ENCODE data around the gene CLEC1B.
"Not testable (repeated sequence)": the region's sequence is repeated elsewhere in the genome, so short reads cannot be mapped to it uniquely, and the experiment has no call there.

The CLEC1B gene

DNA sequence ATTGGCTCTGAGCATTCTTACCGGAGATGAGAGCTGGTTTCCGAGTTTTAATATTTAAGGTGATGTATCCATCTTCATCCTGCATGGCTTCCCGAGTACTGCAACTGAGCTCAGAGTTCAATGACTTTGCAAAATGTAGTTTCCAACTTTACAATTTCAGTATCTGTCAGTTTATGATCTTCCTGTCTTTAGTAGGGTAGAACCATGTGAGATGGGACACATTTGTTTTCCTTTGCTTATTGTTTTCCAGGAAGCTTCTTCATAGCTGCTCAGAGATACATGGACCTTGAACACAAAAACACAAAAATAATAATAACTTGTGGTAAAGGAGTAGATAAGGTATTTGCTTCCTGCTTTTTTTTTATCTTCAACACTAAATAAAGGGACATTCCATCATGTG, at the start of gene CLEC1B:
CLEC1B (minus strand) TSS at position 106 of the 400 bp plus-strand sequence; CDS start at position 85, 21 bp downstream.
- no peak for DNase-seq

DNA sequence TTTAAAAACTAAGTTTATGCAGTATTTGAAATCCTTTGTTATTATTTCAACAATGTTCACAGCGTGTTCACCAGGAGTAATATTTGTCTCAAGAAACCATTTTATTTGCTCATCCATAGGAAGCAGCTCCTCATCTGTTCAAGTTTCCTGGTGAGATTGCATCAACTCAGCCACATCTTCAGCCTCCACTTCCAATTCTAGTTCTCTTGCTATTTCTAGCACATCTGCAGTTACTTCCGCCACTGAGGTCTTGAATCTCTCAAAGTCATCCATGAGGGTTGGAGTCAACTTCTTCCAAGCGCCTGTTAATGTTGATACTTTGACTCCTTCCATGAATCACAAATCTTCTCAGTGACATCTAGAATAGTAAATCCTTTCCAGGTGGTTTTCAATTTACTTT, 49.6 kb upstream of the CLEC1B start:
- no peak for DNase-seq

DNA sequence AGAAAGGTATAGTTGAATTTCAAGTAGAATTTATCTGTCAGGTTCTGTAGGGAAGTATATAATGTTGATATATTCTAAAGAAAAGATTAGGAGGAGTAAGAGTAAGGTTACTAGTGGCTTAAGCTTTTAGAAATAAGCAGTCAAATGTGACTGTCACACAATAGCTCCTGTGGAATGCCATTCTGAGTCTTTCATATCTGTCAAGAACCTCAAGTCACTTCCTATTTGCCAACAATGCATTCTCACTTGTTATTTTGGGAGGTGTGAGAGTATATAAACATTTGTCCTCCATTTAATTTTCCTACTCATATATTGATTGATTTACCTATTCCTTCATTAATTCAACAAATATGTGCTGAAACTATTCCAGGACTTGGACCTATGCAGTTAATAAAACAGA, 43.2 kb upstream of the CLEC1B start:
- no peak for DNase-seq

DNA sequence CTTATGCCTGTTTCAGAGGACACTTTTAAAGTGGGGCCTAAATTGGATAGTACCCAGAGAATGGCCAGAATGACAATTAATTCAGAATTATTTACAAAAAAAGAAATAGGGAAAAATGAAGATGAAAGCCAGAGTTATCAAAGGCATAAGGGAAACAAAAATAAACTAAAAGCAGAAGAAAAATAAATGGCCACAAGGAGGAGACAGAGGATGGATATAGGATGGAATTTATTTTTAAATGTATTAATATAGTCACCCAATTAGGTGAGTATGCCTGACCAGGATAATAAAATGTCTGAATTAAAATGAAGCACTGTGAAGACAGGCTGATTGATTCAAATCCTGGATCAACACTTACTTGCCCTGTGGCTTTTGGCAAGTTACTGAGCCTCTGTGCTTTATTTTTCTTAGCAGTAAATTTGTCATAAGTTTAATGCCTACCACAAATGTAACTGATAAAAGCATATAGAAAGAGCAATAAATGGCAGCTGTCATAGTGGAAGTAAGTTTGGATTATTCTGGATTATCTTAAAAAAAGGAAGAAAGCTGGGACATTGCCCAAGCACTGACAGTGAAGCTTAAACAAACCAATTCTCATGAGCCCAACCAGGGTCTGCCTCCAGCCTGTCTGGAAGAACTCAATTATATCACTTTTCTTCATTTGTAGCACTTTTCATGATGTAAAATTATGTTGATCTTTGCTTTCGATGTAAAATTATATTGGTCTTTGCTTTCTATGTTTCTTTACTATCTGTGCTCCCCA, 35.0 kb upstream of the CLEC1B start:
- no peak for DNase-seq

DNA sequence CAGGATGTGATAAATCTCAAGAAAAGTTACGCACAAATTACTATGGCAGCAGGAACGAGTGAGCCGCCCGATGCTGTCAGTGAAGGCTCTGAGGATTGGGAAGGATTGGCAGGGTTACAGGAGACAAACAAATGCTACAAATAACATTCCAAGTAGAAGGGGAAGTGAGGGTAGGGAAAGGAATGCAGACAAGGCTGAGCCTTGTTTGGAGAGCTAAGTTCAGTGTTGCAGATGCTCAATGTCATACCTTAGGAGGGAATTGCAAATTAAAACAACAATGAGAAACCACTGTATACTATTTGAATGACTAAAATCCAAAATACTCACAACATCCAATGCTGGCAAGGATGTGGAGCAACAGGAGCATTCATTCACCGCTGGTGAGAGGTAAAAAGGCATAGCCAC, 32.9 kb upstream of the CLEC1B start:
- DNase-seq, result no peak

DNA sequence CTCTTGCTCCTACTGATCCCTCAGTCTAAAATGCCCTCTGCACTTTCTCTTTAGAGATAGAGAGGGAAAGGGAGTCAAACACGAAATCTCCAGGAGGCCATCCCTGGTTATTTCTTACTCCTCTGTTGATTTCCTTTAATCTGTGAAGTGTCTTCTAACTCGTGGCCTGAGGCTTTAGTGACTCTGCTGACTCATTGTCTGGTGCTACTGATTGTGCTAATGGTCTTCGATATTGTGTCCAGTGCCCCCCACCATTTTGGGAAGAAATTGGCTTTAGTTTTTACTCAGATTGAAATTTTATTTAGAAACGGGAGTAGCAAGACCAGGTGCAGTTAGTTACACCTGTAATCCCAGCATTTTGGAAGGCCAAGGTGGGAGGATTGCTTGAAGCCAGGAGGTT, 32.4 kb upstream of the CLEC1B start:
- no peak for DNase-seq

DNA sequence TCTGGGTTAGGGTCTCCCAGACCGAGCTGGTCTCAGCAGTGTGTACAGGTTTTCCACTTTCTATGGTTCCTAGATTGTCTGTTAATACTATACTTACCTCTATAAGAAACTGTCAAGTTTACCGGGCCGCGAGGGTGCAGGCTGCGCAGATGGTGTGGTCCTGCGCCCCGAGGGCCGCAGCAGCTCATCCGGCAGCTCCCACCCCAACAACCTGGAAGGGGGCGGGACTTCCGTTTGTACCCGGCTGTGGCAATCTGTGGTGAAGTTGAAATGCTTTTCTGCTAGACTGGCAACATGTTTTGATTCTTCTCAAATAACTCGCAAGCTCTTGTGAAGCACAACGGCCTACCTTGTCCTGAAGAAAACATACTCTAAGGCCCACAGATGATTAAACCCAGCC, 31.5 kb upstream of the CLEC1B start, which contains the start of gene CLEC9A:
CLEC9A (plus strand) TSS at position 237 of the 400 bp plus-strand sequence. CDS start 22,006 bp downstream, outside the sequence.
- DNase-seq, result no peak

DNA sequence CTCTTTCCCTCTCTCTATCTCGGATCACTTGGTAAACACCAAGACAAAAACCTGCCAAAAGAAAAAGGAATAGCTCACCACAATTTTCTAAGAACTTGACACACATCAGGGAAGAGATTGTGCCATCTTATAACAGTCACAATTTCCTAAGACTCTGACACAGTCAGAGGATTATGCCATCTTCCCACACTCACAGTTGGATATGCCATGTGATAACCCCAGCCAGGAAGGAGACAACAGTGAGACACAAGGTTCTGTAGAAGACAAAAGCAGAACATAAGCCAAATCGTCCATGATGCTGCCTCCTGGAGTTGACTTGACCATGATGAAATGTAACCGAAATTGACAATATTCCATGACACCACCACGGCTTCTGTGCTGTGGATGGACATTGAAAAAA, 28.8 kb upstream of the CLEC1B start:
- DNase-seq, result no peak

DNA sequence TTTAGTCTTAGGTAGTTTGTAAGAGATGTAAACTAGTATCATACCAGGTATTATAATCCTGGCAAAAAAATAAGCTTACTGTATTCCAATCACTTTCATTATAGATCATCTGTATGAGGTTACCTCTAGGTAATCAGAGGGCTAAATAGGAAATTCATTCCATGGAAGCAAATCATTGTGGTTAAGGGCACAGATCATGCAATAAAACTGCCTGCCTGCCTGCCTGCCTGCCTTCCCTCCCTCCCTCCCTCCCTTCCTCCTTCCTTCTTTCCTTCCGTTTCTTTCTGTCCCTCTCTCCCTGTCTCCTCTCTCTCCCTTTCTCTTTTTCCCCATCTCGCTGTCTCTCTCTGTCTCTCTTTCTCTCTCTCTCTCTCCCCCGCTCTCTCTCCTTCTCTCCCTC, 28.4 kb upstream of the CLEC1B start:
- DNase-seq, result no peak

DNA sequence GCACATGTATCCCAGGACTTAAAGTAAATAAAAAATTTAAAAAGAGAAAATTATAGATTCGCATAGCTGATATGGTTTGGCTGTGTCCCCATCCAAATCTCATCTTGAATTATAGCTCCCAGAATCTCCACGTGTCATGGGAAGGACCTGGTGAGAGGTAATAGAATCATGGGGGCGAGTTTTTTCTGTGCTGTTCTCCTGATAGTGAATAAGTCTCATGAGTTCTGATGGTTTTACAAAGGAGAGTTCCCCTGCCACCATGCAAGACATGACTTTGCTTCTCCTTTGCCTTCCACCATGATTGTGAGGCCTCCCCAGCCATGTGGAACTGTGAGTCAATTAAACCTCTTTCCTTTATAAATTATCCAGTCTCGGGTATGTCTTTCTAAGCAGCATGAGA, 27.7 kb upstream of the CLEC1B start:
- not testable (repeated sequence) for DNase-seq

DNA sequence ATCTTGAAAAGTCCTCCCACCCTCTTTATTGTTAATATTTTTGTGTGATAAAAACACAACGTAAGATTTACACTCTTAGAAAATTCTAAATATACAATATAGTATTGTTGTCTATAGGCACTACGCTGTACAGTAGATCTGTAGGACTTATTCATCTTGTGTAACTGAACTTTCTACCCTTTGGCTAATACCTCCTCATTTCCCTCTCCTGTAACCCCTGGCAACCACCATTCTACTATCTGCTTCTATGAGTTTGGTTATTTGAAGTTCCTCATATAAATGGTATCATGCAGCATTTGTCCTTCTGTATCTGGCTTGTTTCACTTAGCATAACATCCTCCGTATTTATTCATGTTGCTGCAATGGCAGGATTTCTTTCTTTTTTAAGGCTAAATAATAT, 26.3 kb upstream of the CLEC1B start:
- DNase-seq, result no peak

DNA sequence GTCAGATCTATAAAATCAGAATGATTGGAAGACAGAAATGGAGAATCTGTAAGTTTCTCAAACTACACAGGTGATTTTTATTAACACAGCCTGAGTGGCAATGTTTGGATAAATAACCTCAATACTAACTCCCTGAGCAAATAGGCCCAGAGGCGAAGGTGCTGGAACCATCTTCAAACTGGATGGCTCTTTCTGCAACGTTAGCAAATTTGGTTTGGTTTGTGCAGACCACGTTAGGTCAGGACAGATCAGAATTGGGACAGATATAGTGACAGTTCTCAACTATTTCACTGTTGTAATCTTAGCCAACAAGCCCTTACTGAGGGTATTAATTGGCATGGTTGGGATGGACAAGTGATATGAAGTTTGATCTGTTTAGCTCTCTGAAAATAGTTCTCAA, 22.4 kb upstream of the CLEC1B start:
- DNase-seq, result no peak

DNA sequence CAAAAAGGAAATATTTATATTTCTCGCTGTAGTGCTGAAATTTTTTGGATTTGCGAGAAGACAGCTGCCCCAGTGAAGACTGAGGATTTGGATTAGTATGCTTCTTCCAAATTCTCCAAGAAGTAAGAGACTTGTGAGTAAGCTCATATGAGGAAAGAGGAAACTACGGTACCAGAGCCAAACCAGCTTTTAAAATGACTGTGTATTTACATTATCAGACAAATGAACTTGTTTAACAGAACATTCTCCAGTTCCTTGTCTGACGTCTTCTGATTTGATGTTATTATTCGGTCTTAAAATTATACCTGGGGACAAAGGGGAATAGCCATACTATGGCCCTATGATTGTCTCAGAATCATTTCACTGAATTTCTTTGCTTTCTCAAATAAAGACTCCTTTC, 19.5 kb upstream of the CLEC1B start:
- no peak for DNase-seq

DNA sequence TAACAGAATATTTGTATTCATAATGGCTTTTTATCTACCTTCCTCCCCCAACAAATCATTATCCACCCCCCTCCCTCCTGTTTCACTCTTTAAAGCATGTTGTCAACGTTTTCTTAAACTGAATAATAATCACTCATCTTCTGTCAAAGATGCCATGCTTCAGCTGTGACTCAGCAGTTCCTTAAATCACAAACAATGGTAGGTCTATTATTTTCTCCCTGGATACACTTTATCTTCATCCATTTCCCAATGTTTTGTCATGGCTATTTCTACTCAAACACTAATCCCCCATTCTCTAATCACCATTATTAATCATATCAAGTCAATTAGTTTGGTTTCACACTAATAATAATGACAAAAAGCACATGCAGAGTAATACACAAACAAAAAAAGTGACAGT, 18.0 kb upstream of the CLEC1B start:
- DNase-seq, result no peak

DNA sequence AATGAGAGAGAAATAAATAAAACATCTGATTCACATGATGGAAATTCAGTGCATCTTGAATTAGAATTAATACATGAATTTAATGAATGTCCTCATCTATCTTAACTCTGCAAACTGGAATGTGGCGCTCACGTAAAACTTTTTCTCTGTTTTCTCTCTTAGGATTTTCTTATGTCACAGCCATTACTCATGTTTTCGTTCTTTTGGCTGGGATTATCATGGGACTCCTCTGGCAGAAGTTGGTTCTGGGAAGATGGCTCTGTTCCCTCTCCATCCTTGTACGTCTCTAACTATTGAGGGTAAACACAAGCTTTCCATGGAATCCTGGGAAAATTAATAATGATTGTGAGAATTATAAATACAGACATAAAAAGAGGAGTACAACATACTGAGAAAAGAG, 16.5 kb upstream of the CLEC1B start:
- DNase-seq, result no peak

DNA sequence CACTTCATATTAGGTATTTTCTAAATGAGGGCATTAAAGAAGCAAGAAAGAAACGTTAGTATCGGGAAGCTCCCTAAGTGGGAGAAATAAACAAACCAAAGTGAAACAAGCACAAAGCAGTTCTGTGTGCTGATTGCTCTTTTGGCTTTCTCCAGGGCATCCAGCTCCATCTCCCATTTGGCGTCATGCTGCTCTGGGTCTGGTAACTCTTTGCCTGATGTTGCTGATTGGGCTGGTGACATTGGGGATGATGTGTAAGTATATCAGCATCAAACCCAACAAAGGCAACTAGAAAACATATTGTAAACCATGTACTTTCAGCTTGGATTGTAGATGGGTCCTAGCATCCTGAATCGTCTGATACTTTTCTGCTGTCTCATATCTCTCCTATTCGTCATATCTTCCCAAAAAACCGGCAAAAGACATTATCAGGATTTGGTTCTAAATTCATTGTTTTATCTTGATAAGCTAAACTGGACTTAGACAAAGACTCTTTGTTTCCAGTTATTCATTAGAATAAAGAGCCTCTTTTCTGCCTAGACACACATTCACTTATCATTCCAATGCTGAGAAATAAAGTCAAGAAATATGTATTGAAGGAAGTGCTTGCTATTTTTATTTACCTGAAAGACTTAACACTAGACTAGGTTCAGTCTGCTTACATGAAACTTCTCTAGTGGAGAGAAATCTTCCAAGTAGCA, 13.9 kb upstream of the CLEC1B start:
- DNase-seq, result no peak

DNA sequence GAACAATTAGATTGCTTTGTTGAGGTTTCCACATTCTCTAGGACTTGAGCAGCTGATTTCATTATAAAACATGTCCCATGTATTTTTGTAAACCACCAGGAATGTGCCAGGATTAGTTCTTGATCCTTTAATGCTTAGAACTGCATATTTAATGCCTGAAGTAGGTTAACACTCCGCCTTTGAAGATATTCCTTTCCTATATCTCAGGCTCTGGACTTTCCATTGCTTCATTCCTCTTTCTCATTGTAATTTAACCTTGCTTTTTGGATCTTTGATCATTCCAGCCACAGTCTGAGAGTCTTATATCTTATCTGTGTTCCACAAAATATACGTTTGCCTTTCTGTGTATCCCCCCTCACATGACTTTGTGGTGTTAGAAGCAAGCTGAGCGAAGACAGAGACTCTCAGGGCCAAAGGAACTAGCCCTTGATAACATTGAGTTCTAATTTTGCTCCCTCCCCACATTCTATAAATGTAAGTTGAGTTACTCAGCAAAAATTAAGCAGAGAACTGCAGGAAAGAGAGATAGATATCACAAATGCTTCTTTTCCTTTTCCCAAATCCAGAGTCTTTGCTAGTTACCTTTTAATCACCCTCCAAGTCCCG, 2.4 kb upstream of the CLEC1B start:
- no peak for DNase-seq

DNA sequence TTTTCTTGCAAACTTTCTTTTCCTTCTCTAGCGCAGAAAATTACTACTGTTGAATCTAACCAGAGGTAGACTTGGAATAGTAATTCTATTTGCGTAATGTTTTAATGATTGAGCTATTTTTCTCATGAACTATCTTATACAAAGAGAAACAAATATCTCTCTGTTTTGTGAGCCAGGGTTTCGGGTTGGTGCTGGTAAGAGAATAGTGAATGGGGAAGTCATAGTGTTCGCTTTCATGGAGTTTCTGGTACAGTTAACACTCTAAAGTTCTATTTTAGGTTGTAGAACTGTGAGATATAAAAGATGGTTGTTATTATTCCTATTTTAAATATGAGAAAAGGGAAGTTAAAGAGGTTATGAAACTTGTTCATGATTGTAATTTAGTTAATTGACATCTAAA, 6.6 kb downstream of the CLEC1B start:
- no peak for DNase-seq

DNA sequence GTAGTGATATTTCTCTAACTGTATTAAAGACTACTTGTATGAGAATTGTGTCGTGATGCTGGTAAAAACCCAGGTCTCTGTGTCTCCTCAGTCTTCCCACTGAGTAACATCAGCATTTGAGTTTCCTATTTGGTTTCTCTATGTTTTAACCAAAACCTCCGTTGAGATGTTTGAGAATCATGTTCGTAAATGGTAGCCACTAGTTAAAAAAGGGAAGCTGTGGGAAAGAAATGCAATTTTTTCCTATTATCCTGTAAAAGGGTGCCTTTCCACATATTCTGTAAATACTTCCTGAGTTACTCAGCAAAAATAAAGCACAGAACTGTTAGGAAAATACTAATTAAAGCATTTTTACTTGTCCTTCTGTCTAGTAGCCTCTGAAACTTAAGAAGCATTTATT, 7.0 kb downstream of the CLEC1B start:
- DNase-seq, result no peak

DNA sequence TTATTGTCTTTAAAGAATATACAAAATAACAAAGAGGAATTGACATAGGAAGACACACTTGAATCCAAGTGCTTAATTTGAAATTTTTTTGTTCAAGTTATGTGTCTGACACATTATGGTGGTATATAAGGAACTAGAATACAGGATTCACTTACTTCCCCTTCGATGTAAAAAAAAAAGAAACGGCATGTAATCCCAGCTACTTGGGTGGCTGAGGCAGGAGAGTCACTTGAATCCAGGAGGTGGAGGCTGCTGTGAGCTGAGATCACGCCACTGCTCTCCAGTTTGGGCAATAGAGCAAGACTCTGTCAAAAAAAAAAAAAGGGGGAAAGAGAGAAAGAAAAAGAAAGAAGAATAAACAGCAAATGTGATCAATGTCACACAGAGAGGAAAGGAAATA, 18.8 kb downstream of the CLEC1B start:
- DNase-seq, result no peak

DNA sequence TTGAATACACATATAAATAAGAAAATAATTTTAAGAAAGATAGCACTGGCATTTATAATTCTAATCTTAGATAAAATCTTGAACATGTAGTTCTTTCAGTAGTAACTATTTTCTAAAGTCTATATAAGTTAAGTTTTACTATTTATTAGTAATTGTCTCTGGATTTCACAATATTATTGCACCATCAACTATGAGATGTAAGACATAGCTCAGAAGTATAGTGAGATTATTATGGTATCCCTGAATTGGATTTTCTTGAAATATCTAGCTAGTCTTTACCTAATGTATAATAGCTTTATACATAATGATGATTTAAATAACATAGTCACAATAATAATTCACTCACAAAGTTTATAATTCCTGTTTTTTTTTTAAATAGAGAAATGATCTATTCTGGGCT, 21.0 kb downstream of the CLEC1B start:
- DNase-seq, result no peak

DNA sequence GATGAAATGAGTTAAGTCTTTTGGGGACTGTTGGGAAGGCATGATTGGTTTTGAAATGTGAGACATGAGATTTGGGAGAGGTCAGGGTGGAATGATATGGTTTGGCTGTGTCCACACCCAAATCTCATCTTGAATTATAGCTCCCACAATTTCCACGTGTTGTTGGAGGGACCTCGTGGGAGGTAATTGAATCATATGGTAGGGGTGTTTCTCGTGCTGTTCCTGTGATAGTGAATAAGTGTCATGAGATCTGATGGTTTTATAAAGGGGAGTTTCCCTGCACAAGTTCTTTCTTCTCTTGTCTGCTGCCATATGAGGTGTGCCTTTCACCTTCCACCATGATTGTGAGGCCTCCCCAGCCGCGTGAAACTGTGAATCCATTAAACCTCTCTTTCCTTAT, 22.3 kb downstream of the CLEC1B start:
- DNase-seq, result not testable (repeated sequence)

DNA sequence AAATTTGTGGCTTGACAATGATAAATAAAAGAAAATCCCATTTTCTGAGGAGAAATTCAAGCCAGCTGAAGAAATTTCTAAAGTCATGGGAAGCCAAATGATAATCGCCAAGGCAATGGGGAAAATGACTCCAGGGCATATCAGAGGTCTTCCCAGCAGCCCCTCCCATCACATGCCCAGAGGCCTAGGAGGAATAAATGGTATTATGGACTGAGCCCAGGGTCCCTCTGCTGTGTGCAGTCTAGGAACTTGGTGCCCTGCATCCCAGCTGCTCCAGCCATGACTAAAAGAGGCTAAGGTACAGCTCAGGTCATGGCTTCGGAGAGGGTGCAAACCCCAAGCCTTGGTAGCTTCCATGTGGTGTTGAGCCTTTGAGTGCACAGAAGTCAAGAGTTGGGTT, 23.3 kb downstream of the CLEC1B start:
- DNase-seq, result no peak

DNA sequence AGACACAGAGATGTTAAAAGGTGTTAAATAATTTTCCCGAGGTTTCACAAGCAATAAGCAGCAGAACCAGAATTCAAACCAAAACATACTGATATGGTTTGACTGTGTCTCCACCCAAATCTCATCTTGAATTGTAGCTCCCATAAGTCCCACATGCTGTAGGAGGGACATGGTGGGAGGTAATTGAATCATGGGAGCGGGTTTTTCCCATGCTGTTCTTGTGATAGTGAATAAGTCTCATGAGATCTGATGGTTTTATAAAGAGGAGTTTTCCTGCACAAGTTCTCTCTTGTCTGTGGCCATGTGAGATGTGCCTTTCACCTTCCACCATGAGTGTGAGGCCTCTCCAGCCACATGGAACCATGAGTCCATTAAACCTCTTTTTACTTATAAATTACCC, 24.2 kb downstream of the CLEC1B start:
- not testable (repeated sequence) for DNase-seq

All from NCI-H2227 treated with DMSO at 0.1 percent for 48 hours (cell line).